Sigmoid colon (tissue), 7 donors: ENCODE results near the gene ALX4. TPM values are rescaled to one million over a fixed set of nuclear protein-coding genes. Genes with fewer than 3 reads are reported as not detected.

Experiments
- DNase-seq: peaks from one replicate; pipeline ENCODE4 v3.0.0-alpha.2; 2019
- H3K27ac ChIP-seq, 4 donors: fragments of 200-600 bp; sonication (generic); one replicate each; pipeline ENCODE4 v1.5.1; 2016 to 2019; ENCODE audit warnings: mild to moderate bottlenecking in 1 of 4
- H3K27me3 ChIP-seq, 3 donors: fragments of 200-600 bp; sonication (generic); one replicate each; pipeline ENCODE4 v1.5.1; 2019; ENCODE audit warnings: mild to moderate bottlenecking in 1 of 3
- H3K36me3 ChIP-seq, 4 donors: fragments of 200-600 bp; sonication (generic); one replicate each; pipeline ENCODE4 v1.5.1; 2016 to 2019
- H3K4me1 ChIP-seq, 4 donors: fragments of 200-600 bp; sonication (generic); one replicate each; pipeline ENCODE4 v1.5.1; 2017 to 2019
- H3K4me3 ChIP-seq, 4 donors: fragments of 200-600 bp; sonication (generic); one replicate each; pipeline ENCODE4 v1.5.1; 2017 to 2019; ENCODE audit warnings: mild to moderate bottlenecking in 2 of 4, moderate library complexity in 1 of 4
- H3K9me3 ChIP-seq, 4 donors: fragments of 200-600 bp in 3 of 4; sonication (generic) in 3 of 4; one replicate each; pipeline versions ENCODE4 v1.5.1 to v1.6.1; 2013 to 2019
- CTCF ChIP-seq, 4 experiments: fragments of 450-650 bp in 3 of 4; fragments of 200-600 bp in 1 of 4; IDR thresholded peaks; one replicate each; pipeline ENCODE4 v1.5.1; 2016 to 2019; ENCODE audit warnings: antibody characterized with exemption in 4 of 4, mild to moderate bottlenecking in 3 of 4, moderate library complexity in 2 of 4
- EP300 ChIP-seq, 4 donors: sonication (generic); formaldehyde crosslinking; IDR thresholded peaks; one replicate each; pipeline ENCODE4 v1.6.1; 2017; ENCODE audit warnings: antibody characterized with exemption in 4 of 4
- POLR2A ChIP-seq, 2 donors: fragments of 450-650 bp; IDR thresholded peaks; one replicate each; pipeline ENCODE4 v1.6.1; 2016; ENCODE audit warnings: antibody characterized with exemption in 2 of 2, mild to moderate bottlenecking in 2 of 2, moderate library complexity in 2 of 2
- POLR2AphosphoS5 ChIP-seq, 4 donors: sonication (generic); formaldehyde crosslinking; IDR thresholded peaks; one replicate each; pipeline ENCODE4 v1.6.1; 2017; ENCODE audit warnings: antibody characterized with exemption in 4 of 4
- WGBS, 2 donors: extraction: QIAGEN DNeasy Blood & Tissue Kit; methylation state at CpG; one replicate each; pipeline ENCODE4 v1.1.7; 2013; 5-methylcytosine and 5-hydroxymethylcytosine counted together
- intact Hi-C: fragments of 100-400 bp; cut with DNase I; formaldehyde crosslinking; loops from one replicate; pipeline ENCODE4 v1.15.1; 2023
- polyA plus RNA-seq, 3 donors: library from polyadenylated mRNA; stranded (reverse); fragments of 200-250 nt; gene quantifications; one replicate each; pipeline ENCODE4 v1.2.3, GENCODE V29; 2013
- total RNA-seq, 4 donors: library from RNA; depleted of rRNA; stranded (reverse); fragments of >200 nt; gene quantifications; one replicate each; pipeline ENCODE4 v1.1.0, GENCODE V29; 2016
- donor health status: healthy with polysubstance abuse.
- donor health status: Bipolar disorder and iron deficiency.
- donor health status: healthy.

Gene ALX4
- total and polyA plus RNA-seq, 7 donors, result not detected

GRCh38 chr11:44303401-44303938 is 6.5 kb downstream of the ALX4 start:
- peaks cover 61 to 84% (median 67%) of the 10 kb centered on the region in 3 donors for H3K27me3 ChIP-seq
- 12 to 20% methylated on average over 28 of the region's 28 CpGs for WGBS, 2 donors

GRCh38 chr11:44301564-44302271 is 8.2 kb downstream of the ALX4 start:
- H3K9me3 ChIP-seq, result no peaks in the 10 kb centered on the region
- intact Hi-C loops, result no loop called here
- DNase-seq, result peak; percentile 44
- WGBS, 2 donors, result 83 to 85% methylated on average over 20 of the region's 20 CpGs
- TF ChIP-seq POLR2A (IDR thresholded peaks at IDR 0.05) (no peak), CTCF (IDR thresholded peaks at IDR 0.05) (no peak), POLR2AphosphoS5 (IDR thresholded peaks at IDR 0.05) (no peak), EP300 (IDR thresholded peaks at IDR 0.05) (no peak)
- no peaks in the 10 kb centered on the region for H3K36me3 ChIP-seq
- no peak overlapping the region for H3K27ac ChIP-seq
- H3K27me3 ChIP-seq, result peaks cover 45 to 66% (median 49%) of the 10 kb centered on the region in 3 donors
- peaks cover 0 to 25% (median 22%) of the 10 kb centered on the region in 4 donors for H3K4me1 ChIP-seq
- H3K4me3 ChIP-seq, result no peak overlapping the region

More at GRCh38 chr11:44303401-44303938, 6.5 kb downstream of the ALX4 start:
- TF ChIP-seq CTCF (IDR thresholded peaks at IDR 0.05), result no peak
- TF ChIP-seq POLR2AphosphoS5 (IDR thresholded peaks at IDR 0.05), result no peak
- TF ChIP-seq EP300 (IDR thresholded peaks at IDR 0.05), result no peak
- DNase-seq, result peak; percentile 46
- H3K27ac ChIP-seq, result no peak overlapping the region
- no peaks in the 10 kb centered on the region for H3K9me3 ChIP-seq
- H3K4me1 ChIP-seq, result peaks cover 0 to 25% (median 22%) of the 10 kb centered on the region in 4 donors
- intact Hi-C loops, result no loop called here
- H3K36me3 ChIP-seq, result no peaks in the 10 kb centered on the region
- no peak overlapping the region for H3K4me3 ChIP-seq

- DNase-seq, result no peak
- peaks cover 38 to 59% (median 43%) of the 10 kb centered on the region in 3 donors for H3K27me3 ChIP-seq
- no peaks in the 10 kb centered on the region for H3K36me3 ChIP-seq
- no peaks in the 10 kb centered on the region for H3K9me3 ChIP-seq
- intact Hi-C loops, result no loop called here
- peaks cover 0 to 21% (median 19%) of the 10 kb centered on the region in 4 donors for H3K4me1 ChIP-seq
- no peak overlapping the region for H3K4me3 ChIP-seq
- TF ChIP-seq POLR2AphosphoS5 (IDR thresholded peaks at IDR 0.05), result no peak
- TF ChIP-seq EP300 (IDR thresholded peaks at IDR 0.05), result no peak
- TF ChIP-seq CTCF (IDR thresholded peaks at IDR 0.05), result no peak
- no peak for TF ChIP-seq POLR2A (IDR thresholded peaks at IDR 0.05)
- no peak overlapping the region for H3K27ac ChIP-seq
- 78 to 85% methylated on average over 6 of the region's 6 CpGs for whole genome bisulfite sequencing, 2 donors
Measured at GRCh38 chr11:44300844-44301563, 8.9 kb downstream of the ALX4 start.

- Histone ChIP-seq H3K4me3 (no peak overlapping the region), H3K27me3 (peaks cover 21 to 44% (median 22%) of the 10 kb centered on the region in 3 donors)
- intact Hi-C loops, result no loop called here
Measured at GRCh38 chr11:44298862-44299261, 11.1 kb downstream of the ALX4 start.

More at GRCh38 chr11:44298862-44299261, 11.1 kb downstream of the ALX4 start:
- Histone ChIP-seq H3K9me3 (no peaks in the 10 kb centered on the region), H3K4me1 (no peaks in the 10 kb centered on the region), H3K36me3 (no peaks in the 10 kb centered on the region), H3K27ac (no peak overlapping the region)
- TF ChIP-seq POLR2A (IDR thresholded peaks at IDR 0.05) (no peak), POLR2AphosphoS5 (IDR thresholded peaks at IDR 0.05) (no peak), CTCF (IDR thresholded peaks at IDR 0.05) (no peak), EP300 (IDR thresholded peaks at IDR 0.05) (no peak)
- no peak for DNase-seq
- WGBS, 2 donors, result 79 to 82% methylated on average over 2 of the region's 2 CpGs
